ENCODE data around the gene KIF1B. TPM values are rescaled to one million over a fixed set of nuclear protein-coding genes. Genes with fewer than 3 reads are reported as not detected.

KIF1B gene
- total RNA-seq, 1 experiment from 2014 or later, result 57.7 TPM

GRCh38 chr1:10288029-10288615, 77.8 kb downstream of the KIF1B start:
- H3K9ac ChIP-seq (ENCODE audit: extremely low read depth, insufficient read length, low read length), result no peak overlapping the region
- no peak overlapping the region for H4K5ac ChIP-seq (ENCODE audit: insufficient read length, low read depth, low read length)
- H3K23me2 ChIP-seq (ENCODE audit: insufficient read length, low read depth, low read length, poor library complexity, severe bottlenecking), result no peaks in the 10 kb centered on the region
- no peaks in the 10 kb centered on the region for H3K27me3 ChIP-seq (ENCODE audit: insufficient read depth, low read length)
- no peak overlapping the region for H3K56ac ChIP-seq (ENCODE audit: insufficient read length, low read depth, low read length)
- H2BK15ac ChIP-seq (ENCODE audit: low read depth, low read length), result no peak overlapping the region
- no peak overlapping the region for H3T11ph ChIP-seq (ENCODE audit: low read length)
- no peak overlapping the region for H2AFZ ChIP-seq (ENCODE audit: low read length)
- H2BK20ac ChIP-seq (ENCODE audit: low read depth, low read length, poor library complexity, severe bottlenecking), result no peak overlapping the region
- no peak overlapping the region for H2BK12ac ChIP-seq (ENCODE audit: insufficient read length, low read depth, low read length)
- Mint-ChIP-seq H3K9me3 (no peaks in the 10 kb centered on the region), H3K36me3 (ENCODE audit: insufficient read depth in 1 of 3, low read depth in 3 of 3) (peaks cover 8 to 45% (median 41%) of the 10 kb centered on the region in 3 experiments; a peak in 5 of 7 replicates), H3K27ac (0 out of 7 replicates have a peak overlapping the region, but pooled peaks of 1 of the 3 experiments have one; percentile 1), H3K4me1 (no peaks in the 10 kb centered on the region), H3K4me3 (no peak overlapping the region), H3K27me3 (ENCODE audit: low read depth) (no peaks in the 10 kb centered on the region)
- no peak overlapping the region for H2AK5ac ChIP-seq (ENCODE audit: insufficient read length, low read length)
- no peak overlapping the region for H3K4ac ChIP-seq (ENCODE audit: low read depth, low read length)
- no peak for DNase-seq
- TF ChIP-seq CTCF (conservative IDR thresholded peaks at IDR 0.05), result no peak
- H3K79me2 ChIP-seq (ENCODE audit: insufficient read depth, low read length), result no peaks in the 10 kb centered on the region
- no peaks in the 10 kb centered on the region for H3K4me1 ChIP-seq (ENCODE audit: insufficient read depth, low read length)
- no peaks in the 10 kb centered on the region for H3K79me1 ChIP-seq (ENCODE audit: insufficient read depth, low read depth, low read length, poor library complexity, severe bottlenecking)
- H3K4me2 ChIP-seq (ENCODE audit: insufficient read depth, insufficient read length, low read length), result no peak overlapping the region
- WGBS (ENCODE audit: extremely low coverage, insufficient read length, low lambda C conversion rate), result no CpG with 5 or more reads among the region's 3 CpGs
- no peak overlapping the region for H3K14ac ChIP-seq (ENCODE audit: insufficient read depth, low read length)
- no peak overlapping the region for H2BK120ac ChIP-seq (ENCODE audit: low read depth, low read length, poor library complexity, severe bottlenecking)
- H4K91ac ChIP-seq (ENCODE audit: insufficient read length, low read depth, low read length), result no peak overlapping the region
- no peak overlapping the region for H3K23ac ChIP-seq (ENCODE audit: insufficient read length, low read depth, low read length)
- no peak overlapping the region for H3K27ac ChIP-seq (ENCODE audit: insufficient read length, low read depth, low read length)
- no peak overlapping the region for H3K18ac ChIP-seq (ENCODE audit: insufficient read length, low read depth, low read length)
- no peaks in the 10 kb centered on the region for H4K20me1 ChIP-seq (ENCODE audit: control insufficient read depth, insufficient read depth, insufficient read length)
- no peak overlapping the region for H2BK5ac ChIP-seq (ENCODE audit: insufficient read length, low read length)
- no peak overlapping the region for H4K8ac ChIP-seq (replicated peaks; ENCODE audit: insufficient read length, low read depth, low read length)
- no peaks in the 10 kb centered on the region for H3K9me3 ChIP-seq (ENCODE audit: control insufficient read depth, low read depth, low read length)
